SK-N-SH (cell line): ENCODE measurements around the gene ELF4. TPM values are rescaled to one million over a fixed set of nuclear protein-coding genes. Genes with fewer than 3 reads are reported as not detected.

ENCODE experiments used
- CTCF ChIA-PET: fragments of 300-600, 350-600 bp; formaldehyde crosslinking; extraction: SDS; loops from one replicate; lab custom pipeline; 2021; lab: Yijun Ruan, JAX
- POLR2A ChIA-PET: fragments of 350-600 bp; sonication (Branson Sonifier 250); formaldehyde crosslinking; extraction: SDS; loops from one replicate; lab custom pipeline; 2020; ENCODE audit warnings: antibody characterized with exemption, inconsistent platforms; lab: Yijun Ruan, JAX
- DNase-seq: peaks from one replicate; pipeline ENCODE4 v3.0.0; 2012
- H2AFZ ChIP-seq: fragments of 200-600 bp; sonication (generic); 2 replicates; pipeline ENCODE4 v1.8.1; 2016; ENCODE audit warnings: antibody characterized with exemption, mild to moderate bottlenecking, low read depth
- H3F3A ChIP-seq: fragments of 200-600 bp; sonication (generic); replicated peaks from 2 replicates; pipeline ENCODE3; 2016; ENCODE audit warnings: antibody characterized with exemption, mild to moderate bottlenecking; ENCODE audit not compliant: insufficient read depth
- H3K27ac ChIP-seq, 2 experiments: fragments of 200-500 bp in 1 of 2; fragments of 200-600 bp in 1 of 2; sonication (Bioruptor generic) in 1 of 2; sonication (generic), shearing (Covaris generic) in 1 of 2; 2 replicates each; pipeline versions ENCODE4 v1.5.1 to v1.6.1; 2014 to 2016; ENCODE audit warnings: low read depth in 2 of 2, inconsistent platforms in 1 of 2, low read length in 1 of 2, mild to moderate bottlenecking in 1 of 2, mixed read lengths in 1 of 2
- H3K27me3 ChIP-seq: fragments of 200-600 bp; sonication (generic), shearing (Covaris generic); 2 replicates; pipeline ENCODE4 v1.6.1; 2016; ENCODE audit warnings: mixed run types; ENCODE audit not compliant: insufficient read depth
- H3K36me3 ChIP-seq, 2 experiments: fragments of 200-500 bp in 1 of 2; fragments of 200-600 bp in 1 of 2; sonication (Bioruptor generic) in 1 of 2; sonication (generic) in 1 of 2; replicated peaks in 1 of 2; 2 replicates each; pipeline versions ENCODE3 to v1.5.1; 2014 to 2016; ENCODE audit warnings: low read length in 1 of 2, mild to moderate bottlenecking in 1 of 2; ENCODE audit not compliant: insufficient read depth in 2 of 2, control insufficient read depth in 1 of 2
- H3K4me1 ChIP-seq, 2 experiments: fragments of 200-500 bp in 1 of 2; fragments of 200-600 bp in 1 of 2; sonication (Bioruptor generic) in 1 of 2; sonication (generic), shearing (Covaris generic) in 1 of 2; 2 replicates each; pipeline versions ENCODE4 v1.5.1 to v1.6.1; 2014 to 2016; ENCODE audit warnings: low read depth in 1 of 2, low read length in 1 of 2, mixed run types in 1 of 2; ENCODE audit not compliant: insufficient read depth in 2 of 2, control insufficient read depth in 1 of 2
- H3K4me2 ChIP-seq: fragments of 200-600 bp; sonication (generic), shearing (Covaris generic); 2 replicates; pipeline ENCODE4 v1.6.1; 2017; ENCODE audit warnings: mixed run types
- H3K4me3 ChIP-seq, 2 experiments: fragments of 200-500 bp in 1 of 2; fragments of 200-600 bp in 1 of 2; sonication (Bioruptor generic) in 1 of 2; sonication (generic), shearing (Covaris generic) in 1 of 2; 2 replicates each; pipeline versions ENCODE4 v1.5.1 to v1.8.1; 2014 to 2016; ENCODE audit warnings: low read depth in 2 of 2, inconsistent platforms in 1 of 2, low read length in 1 of 2, mild to moderate bottlenecking in 1 of 2, mixed read lengths in 1 of 2, moderate library complexity in 1 of 2
- H3K79me2 ChIP-seq: fragments of 200-600 bp; sonication (generic); 2 replicates; pipeline ENCODE4 v1.8.1; 2017; ENCODE audit warnings: mild to moderate bottlenecking; ENCODE audit not compliant: insufficient read depth
- H3K9ac ChIP-seq: fragments of 200-600 bp; sonication (generic); 2 replicates; pipeline ENCODE4 v1.6.1; 2017; ENCODE audit warnings: mixed run types
- H3K9me2 ChIP-seq: fragments of 200-600 bp; sonication (generic); 2 replicates; pipeline ENCODE4 v1.6.1; 2017; ENCODE audit warnings: mixed run types
- H3K9me3 ChIP-seq: fragments of 200-600 bp; sonication (generic); 2 replicates; pipeline ENCODE4 v1.6.1; 2017; ENCODE audit warnings: mixed run types, mild to moderate bottlenecking, moderate library complexity
- H4K20me1 ChIP-seq: fragments of 200-600 bp; sonication (generic); 2 replicates; pipeline ENCODE4 v1.6.1; 2017; ENCODE audit warnings: mild to moderate bottlenecking, mixed run types; ENCODE audit not compliant: insufficient read depth
- IRF3 ChIP-seq: fragments of 150-350 bp; IDR thresholded peaks from 2 replicates; pipeline ENCODE4 v1.6.1; 2016; ENCODE audit warnings: mild to moderate bottlenecking, low read depth, low read length
- JUND ChIP-seq: IDR thresholded peaks from 2 replicates; pipeline ENCODE4 v1.4.0; 2012
- NFIC ChIP-seq: IDR thresholded peaks from 2 replicates; pipeline ENCODE4 v1.4.0; 2012; ENCODE audit warnings: borderline replicate concordance
- NRF1 ChIP-seq: IDR thresholded peaks from 2 replicates; pipeline ENCODE4 v1.6.1; 2012; ENCODE audit warnings: low read depth, mild to moderate bottlenecking, low read length
- PBX3 ChIP-seq: IDR thresholded peaks from 2 replicates; pipeline ENCODE4; 2012
- SIN3A ChIP-seq: IDR thresholded peaks from 2 replicates; pipeline ENCODE4 v1.6.1; 2012; ENCODE audit warnings: low read depth, mild to moderate bottlenecking, low read length, moderate library complexity, borderline replicate concordance
- SMC3 ChIP-seq: IDR thresholded peaks from 2 replicates; pipeline ENCODE4 v1.6.1; 2012; ENCODE audit warnings: low read depth, low read length, improper control_type of control experiment
- TEAD4 ChIP-seq: IDR thresholded peaks from 2 replicates; pipeline ENCODE4 v1.4.0; 2012; ENCODE audit warnings: mild to moderate bottlenecking, borderline replicate concordance; ENCODE audit not compliant: insufficient read depth
- YY1 ChIP-seq: IDR thresholded peaks from 2 replicates; pipeline ENCODE4 v1.4.0; 2012; ENCODE audit warnings: low read depth, mild to moderate bottlenecking
- WGBS: methylation state at CpG from one replicate; pipeline ENCODE4 v1.1.6; 2017; ENCODE audit warnings: low lambda C conversion rate; 5-methylcytosine and 5-hydroxymethylcytosine counted together
- polyA plus RNA-seq, 3 experiments: library from polyadenylated mRNA; depleted of rRNA; stranded (reverse); fragments of >200 nt; gene quantifications; 2 replicates each; pipeline ENCODE4 v1.2.3, GENCODE V29; 2012
- TF ChIP-seq, protein P1 (sequence below): IDR thresholded peaks from 2 replicates; pipeline ENCODE4 v1.4.0; 2012; ENCODE audit warnings: low read depth

Gene ELF4
- polyA plus RNA-seq, 1 of the 3 experiments (the other 2 are of a cell fraction) = 9.6 TPM

DNA sequence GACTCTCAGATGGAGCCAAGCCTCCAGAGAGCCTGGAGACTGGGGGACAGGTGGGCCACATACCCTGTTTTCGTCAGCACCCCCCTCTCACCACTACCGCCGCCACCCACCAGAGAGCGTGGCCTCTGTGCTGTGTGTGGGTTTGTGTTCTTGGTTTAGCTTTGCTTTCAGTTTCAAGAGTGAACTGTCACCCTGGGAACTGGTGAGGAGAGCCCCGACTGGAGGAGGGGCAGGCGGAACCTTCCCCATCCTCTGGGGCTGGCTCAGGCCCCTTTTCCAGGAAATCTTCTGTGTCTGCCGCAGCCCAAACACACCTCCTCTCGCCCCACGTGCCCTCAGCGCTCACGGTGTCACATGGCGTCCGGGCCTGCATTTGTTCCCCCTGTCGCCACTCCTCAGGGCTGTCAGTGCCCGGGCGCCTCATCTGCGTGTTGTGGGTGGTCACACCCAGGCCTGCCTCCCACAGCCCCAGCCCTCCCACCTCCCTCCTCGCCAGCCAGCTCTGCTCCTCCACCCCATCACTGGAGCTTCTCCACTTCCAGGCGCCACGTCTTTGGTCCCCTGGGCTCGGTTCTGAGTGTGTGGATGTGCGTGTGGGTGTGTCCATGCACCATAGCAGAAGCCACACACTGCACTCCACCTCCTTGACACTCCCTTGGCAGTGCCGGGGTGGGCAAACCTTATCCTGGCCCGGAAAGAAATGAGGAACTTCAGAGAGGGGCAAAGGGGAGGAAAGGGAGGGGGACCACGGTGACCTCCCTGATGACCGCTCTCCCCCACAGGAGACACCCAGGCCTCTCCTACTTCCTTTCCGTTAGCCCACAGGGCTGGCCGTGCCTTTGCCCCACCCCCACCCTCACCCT, 27.8 kb downstream of the ELF4 start:
- no peaks in the 10 kb centered on the region for H4K20me1 ChIP-seq
- H3K36me3 ChIP-seq = no peaks in the 10 kb centered on the region
- no peak for DNase-seq
- H2AFZ ChIP-seq = no peak overlapping the region
- H3K27me3 ChIP-seq = peaks cover 36% of the 10 kb centered on the region; the same call in 1 of the 2 replicates
- no peak overlapping the region for H3K9ac ChIP-seq
- no peak overlapping the region for H3K4me2 ChIP-seq
- no peaks in the 10 kb centered on the region for H3K9me2 ChIP-seq
- H3K79me2 ChIP-seq = no peaks in the 10 kb centered on the region
- H3F3A ChIP-seq = no peaks in the 10 kb centered on the region
- H3K4me1 ChIP-seq = peaks cover 0 to 17% of the 10 kb centered on the region in 2 experiments; a peak in 1 of 4 replicates
- POLR2A ChIA-PET = no interaction called here
- no peak overlapping the region for H3K4me3 ChIP-seq
- TF ChIP-seq, protein P1, sequence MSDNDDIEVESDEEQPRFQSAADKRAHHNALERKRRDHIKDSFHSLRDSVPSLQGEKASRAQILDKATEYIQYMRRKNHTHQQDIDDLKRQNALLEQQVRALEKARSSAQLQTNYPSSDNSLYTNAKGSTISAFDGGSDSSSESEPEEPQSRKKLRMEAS = no peak
- no peak for TF ChIP-seq SMC3
- TF ChIP-seq IRF3 = no peak
- no peak for TF ChIP-seq TEAD4
- TF ChIP-seq YY1 = no peak
- TF ChIP-seq SIN3A = no peak
- TF ChIP-seq, all 33 proteins: peak for 0
- 55% methylated on average over 25 of the region's 28 CpGs for WGBS
- Histone ChIP-seq H3K27ac (no peak overlapping the region), H3K9me3 (no peaks in the 10 kb centered on the region)
- CTCF ChIA-PET = interaction anchor here (3.3 kb wide), 1 partner anchor 39 kb away, joined by 26 read pairs; no protein-coding TSS in a partner anchor

GRCh38 chrX:130081421-130082045, 28.8 kb downstream of the ELF4 start:
- Histone ChIP-seq H3K9me3 (no peaks in the 10 kb centered on the region), H3F3A (no peaks in the 10 kb centered on the region), H3K27me3 (peaks cover 28% of the 10 kb centered on the region; the same call in 1 of the 2 replicates), H3K4me2 (no peak overlapping the region), H3K4me1 (peaks cover 0 to 17% of the 10 kb centered on the region in 2 experiments; a peak in 1 of 4 replicates), H3K9me2 (no peaks in the 10 kb centered on the region), H2AFZ (no peak overlapping the region), H3K27ac (peak overlapping the region in 1 of 2 experiments; percentile 18; a peak in 1 of 4 replicates), H3K36me3 (no peaks in the 10 kb centered on the region), H4K20me1 (no peaks in the 10 kb centered on the region), H3K9ac (no peak overlapping the region), H3K79me2 (no peaks in the 10 kb centered on the region), H3K4me3 (no peak overlapping the region)
- no peak for DNase-seq
- 44% methylated on average over 11 of the region's 12 CpGs for WGBS
- TF ChIP-seq NFIC = no peak
- no peak for TF ChIP-seq JUND
- TF ChIP-seq NRF1 = no peak
- no peak for TF ChIP-seq PBX3
- POLR2A ChIA-PET = no interaction called here
- CTCF ChIA-PET = interaction anchor here (0.8 to 5.5 kb wide), 14 partner anchors 13 to 481 kb away, joined by 3 to 113 read pairs (median 6); partner anchors contain the start of genes AIFM1 and RAB33A
